Right atrium auricular region (tissue), 2 donors: ENCODE data around the gene HOXD12. TPM values are rescaled to one million over a fixed set of nuclear protein-coding genes. Genes with fewer than 3 reads are reported as not detected.

Source experiments
- DNase-seq: peaks from one replicate; pipeline ENCODE4 v3.0.0-alpha.2; 2019; ENCODE audit warnings: low spot score
- H3K27ac ChIP-seq, 2 donors: fragments of 200-600 bp; sonication (generic); 1 replicate in 1 of 2; 2 replicates in 1 of 2; pipeline ENCODE4 v1.5.1; 2016 to 2019
- H3K27me3 ChIP-seq, 2 donors: fragments of 200-600 bp; sonication (generic); one replicate each; pipeline versions ENCODE4 v1.5.1 to v1.6.0; 2017 to 2019
- H3K36me3 ChIP-seq: fragments of 200-600 bp; sonication (generic); one replicate; pipeline ENCODE4 v1.5.1; 2016
- H3K4me1 ChIP-seq, 2 donors: fragments of 200-600 bp; sonication (generic); one replicate each; pipeline versions ENCODE4 v1.5.1 to v1.6.0; 2017 to 2019
- H3K4me3 ChIP-seq, 2 donors: fragments of 200-600 bp; sonication (generic); 1 replicate in 1 of 2; 2 replicates in 1 of 2; pipeline ENCODE4 v1.5.1; 2017 to 2019; ENCODE audit warnings: mild to moderate bottlenecking in 1 of 2, moderate library complexity in 1 of 2
- H3K9me3 ChIP-seq, 2 donors: fragments of 200-600 bp; sonication (generic); one replicate each; pipeline ENCODE4 v1.5.1; 2019
- total RNA-seq, 2 donors: library from RNA; depleted of rRNA; stranded (reverse); fragments of >200 nt; gene quantifications; one replicate each; pipeline ENCODE4 v1.1.0, GENCODE V29; 2016
- TF ChIP-seq, protein P1 (sequence below), 2 donors: fragments of 200-600 bp; sonication (generic); IDR thresholded peaks; one replicate each; pipeline ENCODE4 v1.5.1; 2019; ENCODE audit warnings: antibody characterized with exemption in 2 of 2

HOXD12 gene
- total RNA-seq, 2 donors from 2014 or later = not detected

DNA sequence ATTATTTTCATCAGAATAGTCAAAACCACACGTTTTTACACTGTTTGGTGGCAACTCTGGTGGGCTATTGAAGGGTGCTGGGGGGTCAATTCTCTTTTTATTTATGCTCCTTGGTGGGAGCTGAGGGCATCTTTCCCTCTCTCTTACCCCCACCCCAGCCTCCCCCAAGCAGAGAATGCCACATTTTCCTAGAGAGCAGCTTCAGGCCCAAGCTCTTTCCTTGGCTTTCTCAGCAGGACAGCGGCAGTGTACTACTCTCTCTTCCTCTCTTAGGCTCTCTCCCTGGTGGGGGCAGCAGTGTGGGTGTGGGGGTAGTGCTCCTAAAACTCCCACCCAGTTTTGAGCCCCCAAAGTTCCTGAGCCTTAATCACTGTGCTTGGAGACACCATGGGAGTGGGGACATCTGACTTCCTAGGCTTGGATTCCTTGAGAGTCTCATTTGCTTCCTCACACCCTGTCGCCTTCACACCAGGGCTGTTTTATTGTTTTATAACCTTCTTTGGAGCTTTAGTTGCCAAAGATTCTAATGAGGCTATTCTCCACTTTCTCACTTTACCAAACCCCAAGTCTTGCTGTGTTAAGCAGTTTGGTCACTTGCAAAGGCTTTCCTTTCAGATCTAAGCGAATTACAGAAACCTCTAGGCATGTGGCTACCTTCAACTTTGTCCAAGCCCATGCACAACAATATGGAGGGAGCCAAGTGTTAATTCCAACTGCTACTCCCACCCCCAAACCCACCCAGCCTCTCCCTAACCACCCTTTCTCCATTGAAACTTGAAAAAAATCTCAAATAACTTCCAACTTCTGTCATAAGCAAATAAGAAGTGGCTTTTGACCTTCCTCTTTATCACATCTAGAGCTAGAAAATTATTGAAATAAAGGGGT is 45.7 kb downstream of the HOXD12 start:
- no peaks in the 10 kb centered on the region for H3K9me3 ChIP-seq
- no peaks in the 10 kb centered on the region for H3K36me3 ChIP-seq
- H3K27ac ChIP-seq = no peak overlapping the region
- no peak for DNase-seq
- H3K27me3 ChIP-seq = peaks cover 26 to 29% of the 10 kb centered on the region in 2 donors
- H3K4me3 ChIP-seq = no peak overlapping the region
- peaks cover 0 to 7% of the 10 kb centered on the region in 2 donors for H3K4me1 ChIP-seq
- TF ChIP-seq, protein P1, sequence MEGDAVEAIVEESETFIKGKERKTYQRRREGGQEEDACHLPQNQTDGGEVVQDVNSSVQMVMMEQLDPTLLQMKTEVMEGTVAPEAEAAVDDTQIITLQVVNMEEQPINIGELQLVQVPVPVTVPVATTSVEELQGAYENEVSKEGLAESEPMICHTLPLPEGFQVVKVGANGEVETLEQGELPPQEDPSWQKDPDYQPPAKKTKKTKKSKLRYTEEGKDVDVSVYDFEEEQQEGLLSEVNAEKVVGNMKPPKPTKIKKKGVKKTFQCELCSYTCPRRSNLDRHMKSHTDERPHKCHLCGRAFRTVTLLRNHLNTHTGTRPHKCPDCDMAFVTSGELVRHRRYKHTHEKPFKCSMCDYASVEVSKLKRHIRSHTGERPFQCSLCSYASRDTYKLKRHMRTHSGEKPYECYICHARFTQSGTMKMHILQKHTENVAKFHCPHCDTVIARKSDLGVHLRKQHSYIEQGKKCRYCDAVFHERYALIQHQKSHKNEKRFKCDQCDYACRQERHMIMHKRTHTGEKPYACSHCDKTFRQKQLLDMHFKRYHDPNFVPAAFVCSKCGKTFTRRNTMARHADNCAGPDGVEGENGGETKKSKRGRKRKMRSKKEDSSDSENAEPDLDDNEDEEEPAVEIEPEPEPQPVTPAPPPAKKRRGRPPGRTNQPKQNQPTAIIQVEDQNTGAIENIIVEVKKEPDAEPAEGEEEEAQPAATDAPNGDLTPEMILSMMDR (IDR thresholded peaks at IDR 0.05) = no peak

DNA sequence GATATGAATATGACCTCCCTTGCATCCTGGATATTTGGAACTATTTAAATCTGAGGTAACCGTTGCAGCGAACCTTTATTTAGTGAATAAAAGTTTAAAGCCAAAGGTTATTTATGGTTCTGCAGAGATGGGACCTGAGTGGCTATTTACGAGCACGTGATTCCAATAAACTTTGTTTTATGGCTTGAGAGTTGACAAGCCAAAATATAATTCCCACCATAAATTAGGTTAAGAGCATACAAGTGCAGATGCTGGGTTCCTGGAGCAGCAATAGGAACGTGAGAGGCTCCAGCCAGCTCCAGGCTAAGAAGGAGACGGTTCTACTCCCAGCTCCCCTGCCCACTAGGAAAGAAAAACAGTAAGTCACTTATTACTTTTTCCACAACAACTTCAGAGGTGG is 46.5 kb downstream of the HOXD12 start:
- Histone ChIP-seq H3K36me3 (no peaks in the 10 kb centered on the region), H3K27me3 (peaks cover 29% of the 10 kb centered on the region in 2 donors), H3K4me3 (no peak overlapping the region), H3K27ac (no peak overlapping the region), H3K4me1 (no peaks in the 10 kb centered on the region), H3K9me3 (no peaks in the 10 kb centered on the region)
- TF ChIP-seq, protein P1 (IDR thresholded peaks at IDR 0.05) = no peak
- no peak for DNase-seq

DNA sequence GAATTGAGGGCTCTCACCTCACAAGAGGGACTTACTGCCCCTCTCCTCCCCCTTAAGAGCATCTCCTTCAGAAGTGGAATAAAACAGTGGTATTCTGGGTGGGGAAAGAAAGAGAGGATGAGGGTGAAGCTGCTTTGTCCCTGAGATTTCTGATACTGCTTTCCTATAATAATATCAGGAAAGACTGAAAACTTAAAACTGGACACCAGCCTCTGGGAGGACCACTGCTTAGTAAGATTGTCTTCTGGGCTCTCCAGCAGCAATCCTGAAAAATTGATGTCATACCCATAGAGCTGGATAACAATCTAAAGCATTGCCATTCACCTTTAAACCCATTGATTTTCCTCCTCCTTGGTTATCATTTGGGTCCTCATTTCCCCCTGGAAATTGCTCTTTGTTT is 47.0 kb downstream of the HOXD12 start:
- TF ChIP-seq, protein P1 (IDR thresholded peaks at IDR 0.05) = no peak
- DNase-seq = no peak
- Histone ChIP-seq H3K4me3 (no peak overlapping the region), H3K4me1 (peaks cover 0 to 1% of the 10 kb centered on the region in 2 donors), H3K27ac (no peak overlapping the region), H3K36me3 (no peaks in the 10 kb centered on the region), H3K27me3 (peaks cover 30 to 32% of the 10 kb centered on the region in 2 donors), H3K9me3 (no peaks in the 10 kb centered on the region)

DNA sequence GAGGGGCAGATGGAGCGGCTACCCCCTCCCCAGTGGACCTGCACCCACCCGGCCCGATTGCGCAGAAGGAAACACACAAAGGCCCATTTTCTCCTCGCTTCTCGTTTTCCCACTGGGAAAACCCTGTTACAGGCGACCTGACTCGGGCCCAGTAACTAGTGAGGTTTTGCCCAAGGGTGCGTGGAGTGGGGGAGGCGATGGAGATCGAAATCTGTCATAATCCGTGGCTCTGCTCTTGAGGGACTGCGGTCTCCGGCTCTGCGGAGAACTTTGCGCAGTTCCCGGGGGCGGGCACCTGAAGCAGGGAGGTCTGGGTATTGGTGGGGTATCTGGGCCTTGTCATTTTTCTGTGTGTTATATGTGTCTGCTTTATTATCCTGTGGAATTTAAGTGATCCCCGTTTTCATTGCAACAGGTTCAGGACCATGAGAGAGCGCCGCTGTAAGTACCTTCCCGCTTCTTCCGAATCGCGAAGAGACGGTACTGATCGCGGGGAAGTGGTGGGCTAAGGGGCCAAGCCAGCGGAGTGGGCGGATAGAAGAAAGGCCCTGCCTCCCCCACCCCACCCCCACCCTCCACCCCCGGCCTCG is 47.7 kb downstream of the HOXD12 start:
- peaks cover 31 to 39% of the 10 kb centered on the region in 2 donors for H3K27me3 ChIP-seq

DNA sequence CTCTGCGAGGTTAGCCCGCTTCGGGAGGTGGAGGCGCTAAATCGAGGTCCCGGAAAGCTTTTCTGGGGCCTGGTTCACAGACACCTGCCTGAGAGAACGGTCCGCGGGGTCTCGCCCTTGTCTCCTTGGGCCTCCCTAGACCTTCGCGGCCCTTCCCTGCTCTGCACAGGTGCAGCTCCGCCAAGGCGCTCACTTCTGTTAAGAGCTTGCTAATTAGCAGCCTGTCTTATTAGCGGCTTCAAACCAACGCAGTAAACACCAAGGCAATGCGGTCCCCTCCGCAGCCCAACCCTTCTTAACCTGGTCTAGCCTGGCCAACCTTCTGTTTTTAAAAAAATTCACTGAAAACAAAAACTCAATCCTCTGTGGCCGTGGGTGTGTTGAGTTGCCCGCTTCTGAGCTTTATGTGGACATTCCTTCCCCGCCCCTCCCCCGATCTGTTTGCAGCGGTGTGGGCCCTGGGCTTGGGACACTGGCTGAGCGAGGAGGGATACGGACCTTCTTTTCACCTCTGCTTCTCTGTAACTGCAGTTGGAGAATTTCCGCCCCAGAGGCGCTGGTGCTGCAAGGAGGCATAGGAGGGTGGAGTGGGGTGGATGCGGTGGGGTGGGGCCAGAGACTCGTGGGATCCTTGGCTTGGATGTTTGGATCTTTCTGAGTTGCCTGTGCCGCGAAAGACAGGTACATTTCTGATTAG is 48.4 kb downstream of the HOXD12 start:
- Histone ChIP-seq H3K27ac (no peak overlapping the region), H3K27me3 (peaks cover 31 to 40% of the 10 kb centered on the region in 2 donors), H3K36me3 (no peaks in the 10 kb centered on the region), H3K4me1 (peaks cover 0 to 10% of the 10 kb centered on the region in 2 donors), H3K4me3 (no peak overlapping the region), H3K9me3 (no peaks in the 10 kb centered on the region)
- DNase-seq = no peak
- TF ChIP-seq, protein P1 (IDR thresholded peaks at IDR 0.05) = no peak

More for the DNA sequence above, 47.7 kb downstream of the HOXD12 start:
- no peak overlapping the region for H3K27ac ChIP-seq
- H3K36me3 ChIP-seq = no peaks in the 10 kb centered on the region
- DNase-seq = no peak
- TF ChIP-seq, protein P1 (IDR thresholded peaks at IDR 0.05) = no peak
- no peak overlapping the region for H3K4me3 ChIP-seq
- no peaks in the 10 kb centered on the region for H3K9me3 ChIP-seq
- H3K4me1 ChIP-seq = peaks cover 0 to 8% of the 10 kb centered on the region in 2 donors
